Measurements from ENCODE around the gene CLEC2B.
A peak's percentile ranks its signal among the peaks of the same experiment; 100 is the strongest.

Gene CLEC2B

GRCh38 chr12:9869307-9870161 is at the start of gene CLEC2B:
CLEC2B (minus strand) TSS chr12:9869354.
- Histone ChIP-seq H3K79me2 (ENCODE audit: insufficient read depth, low read length) (peaks cover 51% of the 10 kb centered on the region), H3K9ac (ENCODE audit: low read depth, low read length) (peak within 1 kb of the TSS; percentile 67), H2AFZ (ENCODE audit: low read depth, low read length) (peak within 1 kb of the TSS; percentile 78), H3K36me3 (ENCODE audit: insufficient read depth, low read length) (no peaks in the 10 kb centered on the region), H3K4me2 (ENCODE audit: insufficient read depth, low read length) (peak within 1 kb of the TSS; percentile 69), H3K9me3 (ENCODE audit: insufficient read depth, low read length, severe bottlenecking) (no peaks in the 10 kb centered on the region), H4K20me1 (ENCODE audit: insufficient read depth, low read length) (no peaks in the 10 kb centered on the region), H3K27ac (ENCODE audit: low read length) (peak within 1 kb of the TSS; percentile 98), H3K27me3 (ENCODE audit: insufficient read depth, low read length, poor library complexity) (no peaks in the 10 kb centered on the region), H3K4me1 (ENCODE audit: insufficient read depth, low read length) (peaks cover 27% of the 10 kb centered on the region), H3K4me3 (ENCODE audit: low read depth in 1 of 2, low read length in 2 of 2) (peak within 1 kb of the TSS; percentile 47 to 57)
- DNase-seq, result peak; percentile 43
- ATAC-seq (ENCODE audit: insufficient read depth, low read depth), result peak; percentile 66
- no peak for TF ChIP-seq EZH2 (IDR thresholded peaks at IDR 0.05; ENCODE audit: borderline replicate concordance, low read depth, low read length, severe bottlenecking)
- TF ChIP-seq, protein P1, sequence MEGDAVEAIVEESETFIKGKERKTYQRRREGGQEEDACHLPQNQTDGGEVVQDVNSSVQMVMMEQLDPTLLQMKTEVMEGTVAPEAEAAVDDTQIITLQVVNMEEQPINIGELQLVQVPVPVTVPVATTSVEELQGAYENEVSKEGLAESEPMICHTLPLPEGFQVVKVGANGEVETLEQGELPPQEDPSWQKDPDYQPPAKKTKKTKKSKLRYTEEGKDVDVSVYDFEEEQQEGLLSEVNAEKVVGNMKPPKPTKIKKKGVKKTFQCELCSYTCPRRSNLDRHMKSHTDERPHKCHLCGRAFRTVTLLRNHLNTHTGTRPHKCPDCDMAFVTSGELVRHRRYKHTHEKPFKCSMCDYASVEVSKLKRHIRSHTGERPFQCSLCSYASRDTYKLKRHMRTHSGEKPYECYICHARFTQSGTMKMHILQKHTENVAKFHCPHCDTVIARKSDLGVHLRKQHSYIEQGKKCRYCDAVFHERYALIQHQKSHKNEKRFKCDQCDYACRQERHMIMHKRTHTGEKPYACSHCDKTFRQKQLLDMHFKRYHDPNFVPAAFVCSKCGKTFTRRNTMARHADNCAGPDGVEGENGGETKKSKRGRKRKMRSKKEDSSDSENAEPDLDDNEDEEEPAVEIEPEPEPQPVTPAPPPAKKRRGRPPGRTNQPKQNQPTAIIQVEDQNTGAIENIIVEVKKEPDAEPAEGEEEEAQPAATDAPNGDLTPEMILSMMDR (IDR thresholded peaks at IDR 0.05; ENCODE audit: borderline replicate concordance, extremely low read depth, low read length, poor library complexity, severe bottlenecking), result no peak

- Histone ChIP-seq H3K27ac (ENCODE audit: low read length) (no peak overlapping the region), H3K79me2 (ENCODE audit: insufficient read depth, low read length) (no peaks in the 10 kb centered on the region), H3K9me3 (ENCODE audit: insufficient read depth, low read length, severe bottlenecking) (peaks cover 24% of the 10 kb centered on the region), H3K4me3 (ENCODE audit: low read depth in 1 of 2, low read length in 2 of 2) (no peak overlapping the region), H3K4me2 (ENCODE audit: insufficient read depth, low read length) (no peak overlapping the region), H4K20me1 (ENCODE audit: insufficient read depth, low read length) (no peaks in the 10 kb centered on the region), H3K4me1 (ENCODE audit: insufficient read depth, low read length) (0 out of 2 replicates have a peak, but pooled peaks cover 2% of the 10 kb centered on the region), H3K36me3 (ENCODE audit: insufficient read depth, low read length) (no peaks in the 10 kb centered on the region), H3K27me3 (ENCODE audit: insufficient read depth, low read length, poor library complexity) (peaks cover 2% of the 10 kb centered on the region), H3K9ac (ENCODE audit: low read depth, low read length) (no peak overlapping the region), H2AFZ (ENCODE audit: low read depth, low read length) (no peak overlapping the region)
- DNase-seq (no peak), ATAC-seq (ENCODE audit: insufficient read depth, low read depth) (no peak)
- no peak for TF ChIP-seq EZH2 (IDR thresholded peaks at IDR 0.05; ENCODE audit: borderline replicate concordance, low read depth, low read length, severe bottlenecking)
- TF ChIP-seq, protein P1 (IDR thresholded peaks at IDR 0.05; ENCODE audit: borderline replicate concordance, extremely low read depth, low read length, poor library complexity, severe bottlenecking), result no peak
Observed at GRCh38 chr12:9911708-9912107, 42.6 kb upstream of the CLEC2B start.

DNA sequence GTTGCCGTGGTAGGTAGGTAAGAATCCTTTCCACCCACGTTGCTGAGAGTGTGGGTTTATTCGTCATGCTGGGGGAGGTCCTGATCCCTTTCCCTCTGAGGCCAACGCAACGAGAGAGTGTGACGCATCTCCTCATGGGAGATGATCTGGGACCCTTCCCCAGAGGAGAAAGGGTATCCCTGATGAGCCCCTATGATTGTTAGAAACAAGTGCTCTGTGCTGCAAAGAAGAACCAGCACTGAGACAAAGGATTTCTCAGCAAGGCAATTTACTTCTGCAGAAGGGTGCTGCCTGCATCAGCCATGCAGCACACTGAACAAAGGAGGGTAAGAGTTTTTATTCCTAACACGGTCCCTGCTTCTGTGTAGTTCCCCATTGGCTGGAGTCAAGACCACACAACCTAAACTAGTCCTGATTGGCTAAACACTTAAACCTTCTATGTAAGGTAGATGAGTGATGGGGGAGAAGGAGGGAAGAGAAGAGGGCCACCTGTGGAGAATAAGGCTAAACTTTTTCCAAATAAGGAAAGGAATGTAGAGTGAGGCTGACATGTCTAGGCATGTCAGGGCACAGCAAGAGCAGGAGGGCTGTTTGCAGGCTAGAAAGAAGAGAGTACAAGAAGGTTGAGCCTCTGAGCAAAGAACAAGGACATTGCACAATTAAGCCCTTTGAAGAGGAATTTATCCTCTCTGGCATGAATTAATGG is 41.7 kb upstream of the CLEC2B start:
- no peak for ATAC-seq (ENCODE audit: insufficient read depth, low read depth)
- DNase-seq, result no peak
- H3K4me3 ChIP-seq (ENCODE audit: low read depth in 1 of 2, low read length in 2 of 2), result no peak overlapping the region
- TF ChIP-seq, protein P1 (IDR thresholded peaks at IDR 0.05; ENCODE audit: borderline replicate concordance, extremely low read depth, low read length, poor library complexity, severe bottlenecking), result no peak
- TF ChIP-seq EZH2 (IDR thresholded peaks at IDR 0.05; ENCODE audit: borderline replicate concordance, low read depth, low read length, severe bottlenecking), result no peak
- H3K4me2 ChIP-seq (ENCODE audit: insufficient read depth, low read length), result no peak overlapping the region
- H2AFZ ChIP-seq (ENCODE audit: low read depth, low read length), result no peak overlapping the region
- H4K20me1 ChIP-seq (ENCODE audit: insufficient read depth, low read length), result no peaks in the 10 kb centered on the region
- H3K9me3 ChIP-seq (ENCODE audit: insufficient read depth, low read length, severe bottlenecking), result peaks cover 24% of the 10 kb centered on the region
- no peak overlapping the region for H3K9ac ChIP-seq (ENCODE audit: low read depth, low read length)
- no peaks in the 10 kb centered on the region for H3K36me3 ChIP-seq (ENCODE audit: insufficient read depth, low read length)
- no peaks in the 10 kb centered on the region for H3K79me2 ChIP-seq (ENCODE audit: insufficient read depth, low read length)
- peaks cover 2% of the 10 kb centered on the region for H3K27me3 ChIP-seq (ENCODE audit: insufficient read depth, low read length, poor library complexity)
- H3K4me1 ChIP-seq (ENCODE audit: insufficient read depth, low read length), result 0 out of 2 replicates have a peak, but pooled peaks cover 2% of the 10 kb centered on the region
- no peak overlapping the region for H3K27ac ChIP-seq (ENCODE audit: low read length)
